Gastrocnemius medialis (tissue), 4 donors: ENCODE measurements around the gene RPS6KL1.

Experiments
- CTCF ChIP-seq, 5 experiments: fragments of 450-650 bp in 3 of 5; fragments of 200-600 bp in 2 of 5; sonication (generic) in 2 of 5; IDR thresholded peaks in 4 of 5; conservative IDR thresholded peaks in 1 of 5; 1 replicate in 4 of 5; 2 replicates in 1 of 5; pipeline ENCODE4 v1.5.1; 2016 to 2019; ENCODE audit warnings: antibody characterized with exemption in 5 of 5, mild to moderate bottlenecking in 3 of 5, moderate library complexity in 3 of 5
- POLR2A ChIP-seq, 2 donors: fragments of 450-650 bp; IDR thresholded peaks; one replicate each; pipeline ENCODE4 v1.6.1; 2017; ENCODE audit warnings: antibody characterized with exemption in 2 of 2, mild to moderate bottlenecking in 2 of 2, moderate library complexity in 2 of 2

DNA sequence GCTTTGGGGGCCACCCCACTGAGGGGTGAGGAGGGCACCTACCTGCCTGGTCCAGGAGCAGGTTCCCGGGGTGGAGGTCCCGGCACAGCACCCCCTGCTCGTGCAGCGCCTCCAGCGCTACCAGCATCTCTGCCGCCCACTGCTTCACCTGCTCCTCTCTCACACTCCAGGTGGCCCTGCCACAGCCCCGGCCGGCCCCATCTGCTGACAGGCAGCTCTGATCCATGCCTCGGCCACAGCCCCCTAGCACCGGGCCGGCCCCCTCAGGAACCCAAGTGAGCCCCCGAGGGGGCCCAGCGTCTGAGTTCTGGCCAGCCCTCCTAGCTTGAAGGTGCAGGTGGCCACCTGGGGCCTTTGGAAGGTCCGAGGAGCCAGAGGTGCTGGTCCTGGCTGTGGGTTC lies 13.6 kb downstream of the RPS6KL1 start:
- TF ChIP-seq CTCF (IDR thresholded peaks at IDR 0.05 in 4 of 5, conservative IDR thresholded peaks at IDR 0.05 in 1 of 5): no peak
- TF ChIP-seq POLR2A (IDR thresholded peaks at IDR 0.05): no peak
